IMR-90 (cell line): ENCODE results near the gene KDM3B. TPM values are rescaled to one million over a fixed set of nuclear protein-coding genes. Genes with fewer than 3 reads are reported as not detected.

ENCODE experiments used
- ATAC-seq: fragments of 200-7000 bp; cut with Tn5 transposase; 2 replicates; pipeline ENCODE4 v1.9.1; 2020; ENCODE audit warnings: low read depth, mild to moderate bottlenecking, moderate library complexity
- BruUV-seq: library from RNA; stranded (reverse); fragments of 400-500 nt; replicated peaks from 2 replicates; lab custom pipeline; 2021; lab: Mats Ljungman, UMichigan
- CTCF ChIA-PET: fragments of 300-600 bp; formaldehyde crosslinking; extraction: SDS; loops from one replicate; lab custom pipeline; 2021; ENCODE audit warnings: antibody characterized with exemption; lab: Yijun Ruan, JAX
- POLR2A ChIA-PET: fragments of 300-600 bp; sonication (Branson Sonifier 250); formaldehyde crosslinking; loops from one replicate; lab custom pipeline; 2022; ENCODE audit warnings: antibody characterized with exemption; ENCODE audit not compliant: unreplicated experiment; lab: Charles Lee
- DNase-seq: peaks from one replicate; pipeline ENCODE4 v3.0.0; 2013
- H2AFZ ChIP-seq: replicated peaks from 2 replicates; pipeline ENCODE3; 2013; ENCODE audit warnings: low read length, mild to moderate bottlenecking; ENCODE audit not compliant: poor library complexity
- H2AK5ac ChIP-seq: 2 replicates; pipeline ENCODE4 v1.6.1; 2013; ENCODE audit warnings: low read depth, low read length, inconsistent platforms
- H2AK9ac ChIP-seq: replicated peaks from 2 replicates; pipeline ENCODE3; 2013; ENCODE audit warnings: mild to moderate bottlenecking, low read depth, low read length, moderate library complexity; ENCODE audit not compliant: poor library complexity
- H2BK120ac ChIP-seq: 2 replicates; pipeline ENCODE4 v1.6.1; 2013; ENCODE audit warnings: low read depth, low read length, inconsistent platforms
- H2BK15ac ChIP-seq: 3 replicates; pipeline ENCODE4 v1.6.1; 2013; ENCODE audit warnings: low read depth, low read length, inconsistent platforms
- H2BK20ac ChIP-seq: 2 replicates; pipeline ENCODE4 v1.6.1; 2013; ENCODE audit warnings: low read depth, mild to moderate bottlenecking, inconsistent platforms, low read length, moderate library complexity
- H2BK5ac ChIP-seq: 2 replicates; pipeline ENCODE4 v1.6.1; 2013; ENCODE audit warnings: mild to moderate bottlenecking, low read depth, low read length, inconsistent platforms; ENCODE audit not compliant: poor library complexity, severe bottlenecking
- H3K14ac ChIP-seq: replicated peaks from 2 replicates; pipeline ENCODE4 v1.6.1; 2013; ENCODE audit warnings: low read depth, low read length, inconsistent platforms
- H3K18ac ChIP-seq: 2 replicates; pipeline ENCODE4 v1.6.1; 2013; ENCODE audit warnings: low read depth, low read length, control low read depth
- H3K23ac ChIP-seq: 2 replicates; pipeline ENCODE4 v1.6.1; 2013; ENCODE audit warnings: low read depth, low read length, inconsistent platforms
- H3K27ac ChIP-seq: 2 replicates; pipeline ENCODE4 v1.5.1; 2013; ENCODE audit warnings: mild to moderate bottlenecking, control low read depth, low read length; ENCODE audit not compliant: insufficient read depth
- H3K27me3 ChIP-seq: 2 replicates; pipeline ENCODE4 v1.6.1; 2013; ENCODE audit warnings: low read length; ENCODE audit not compliant: control insufficient read depth, insufficient read depth
- H3K36me3 ChIP-seq: 2 replicates; pipeline ENCODE4 v1.6.1; 2013; ENCODE audit warnings: low read length, mixed read lengths; ENCODE audit not compliant: control insufficient read depth, insufficient read depth
- H3K4ac ChIP-seq: 2 replicates; pipeline ENCODE4 v1.6.1; 2013; ENCODE audit warnings: low read depth, low read length, inconsistent platforms
- H3K4me1 ChIP-seq: 2 replicates; pipeline ENCODE4 v1.6.1; 2013; ENCODE audit warnings: low read length, mixed read lengths; ENCODE audit not compliant: control insufficient read depth, insufficient read depth
- H3K4me2 ChIP-seq: 2 replicates; pipeline ENCODE4 v1.6.1; 2013; ENCODE audit warnings: low read depth, mild to moderate bottlenecking, control low read depth, low read length, moderate library complexity
- H3K4me3 ChIP-seq: 2 replicates; pipeline ENCODE4 v1.5.1; 2013; ENCODE audit warnings: low read depth, mild to moderate bottlenecking, control low read depth, low read length, moderate library complexity; ENCODE audit not compliant: insufficient read depth
- H3K56ac ChIP-seq: 2 replicates; pipeline ENCODE4 v1.6.1; 2013; ENCODE audit warnings: low read length, inconsistent platforms; ENCODE audit not compliant: insufficient read depth; ENCODE audit errors: extremely low read depth
- H3K79me1 ChIP-seq, 2 experiments: 2 replicates each; pipeline ENCODE4 v1.6.1; 2013; ENCODE audit warnings: low read length in 2 of 2, inconsistent platforms in 1 of 2, low read depth in 1 of 2
- H3K9ac ChIP-seq: 2 replicates; pipeline ENCODE4 v1.6.1; 2013; ENCODE audit warnings: low read depth, low read length, control low read depth
- H3K9me1 ChIP-seq: 2 replicates; pipeline ENCODE4 v1.6.1; 2013; ENCODE audit warnings: low read length, inconsistent platforms; ENCODE audit not compliant: insufficient read depth
- H3K9me3 ChIP-seq: 2 replicates; pipeline ENCODE4 v1.6.1; 2013; ENCODE audit warnings: low read length; ENCODE audit not compliant: control insufficient read depth, insufficient read depth
- H4K20me1 ChIP-seq: 2 replicates; pipeline ENCODE4 v1.6.1; 2013; ENCODE audit warnings: low read length, inconsistent platforms; ENCODE audit not compliant: insufficient read depth
- H4K5ac ChIP-seq: 2 replicates; pipeline ENCODE4 v1.6.1; 2013; ENCODE audit warnings: mild to moderate bottlenecking, low read depth, low read length, control low read depth
- H4K8ac ChIP-seq, 2 experiments: 2 replicates each; pipeline ENCODE4 v1.6.1; 2013; ENCODE audit warnings: low read depth in 2 of 2, low read length in 2 of 2, control low read depth in 1 of 2, inconsistent platforms in 1 of 2
- H4K91ac ChIP-seq: 2 replicates; pipeline ENCODE4 v1.6.1; 2013; ENCODE audit warnings: low read depth, low read length, inconsistent platforms; ENCODE audit not compliant: insufficient read depth
- CEBPB ChIP-seq: IDR thresholded peaks from 2 replicates; pipeline ENCODE4 v1.6.1; 2012; ENCODE audit warnings: low read depth, low read length, improper control_type of control experiment
- WGBS, 2 experiments: methylation state at CpG; one replicate each; pipeline versions ENCODE4 v1.1.5 to v1.1.7; 2013; ENCODE audit warnings: missing lambda C conversion rate in 2 of 2; ENCODE audit not compliant: insufficient read length in 1 of 2; ENCODE audit errors: extremely low coverage in 2 of 2; 5-methylcytosine and 5-hydroxymethylcytosine counted together
- dilution Hi-C: fragments of 300-500 bp; cut with HindIII; formaldehyde crosslinking; loops from one replicate; pipeline ENCODE4 v1.14.3; 2018; ENCODE audit warnings: low sequenced_read_pairs; ENCODE audit not compliant: unreplicated experiment
- in situ Hi-C: fragments of 300-500 bp; cut with MboI; formaldehyde crosslinking; loops from 3 replicates; pipeline ENCODE4 v1.14.3; 2019; ENCODE audit warnings: low sequenced_read_pairs, inconsistent platforms, mixed read lengths
- intact Hi-C: fragments of 100-400 bp; cut with micrococcal nuclease; formaldehyde crosslinking; loops from 2 replicates; pipeline ENCODE4 v1.10.0; 2022
- polyA plus RNA-seq, 3 experiments: library from polyadenylated mRNA; depleted of rRNA; stranded (reverse); fragments of >200 nt; gene quantifications; 2 replicates each; pipeline ENCODE4 v1.2.3, GENCODE V29; 2012; ENCODE audit warnings: low replicate concordance in 1 of 3
- total RNA-seq: library from RNA; depleted of rRNA; stranded (reverse); fragments of >200 nt; gene quantifications from 2 replicates; pipeline ENCODE4 v1.2.3, GENCODE V29; 2012
- TF ChIP-seq, protein P1 (sequence below): conservative IDR thresholded peaks from 2 replicates; pipeline ENCODE4 v1.5.1; 2012; ENCODE audit warnings: mild to moderate bottlenecking, low read depth, low read length, improper control_type of control experiment

The KDM3B gene
- total and polyA plus RNA-seq, 2 of the 4 experiments (the other 2 are of a cell fraction): 19.4 to 35.8 TPM

GRCh38 chr5:138354926-138355378 is 2.5 kb downstream of the KDM3B start:
- peak; percentile 19; the same call in 1 of the 2 replicates for ATAC-seq
- ChIA-PET POLR2A (no interaction called here), CTCF (interaction anchor here (0.5 kb wide), 1 partner anchor 15 kb away, joined by 3 read pairs; no protein-coding TSS in a partner anchor)
- in situ Hi-C loops (no loop called here), dilution Hi-C loops (no loop called here), intact Hi-C loops (no loop called here)
- H3K4me3 ChIP-seq: no peak overlapping the region
- peaks cover 2% of the 10 kb centered on the region; the same call in 1 of the 2 replicates for H3K4me1 ChIP-seq
- H3K36me3 ChIP-seq: peaks cover 2% of the 10 kb centered on the region
- no peaks in the 10 kb centered on the region for H3K9me1 ChIP-seq
- no peaks in the 10 kb centered on the region for H3K27me3 ChIP-seq
- TF ChIP-seq CEBPB: no peak
- TF ChIP-seq, protein P1, sequence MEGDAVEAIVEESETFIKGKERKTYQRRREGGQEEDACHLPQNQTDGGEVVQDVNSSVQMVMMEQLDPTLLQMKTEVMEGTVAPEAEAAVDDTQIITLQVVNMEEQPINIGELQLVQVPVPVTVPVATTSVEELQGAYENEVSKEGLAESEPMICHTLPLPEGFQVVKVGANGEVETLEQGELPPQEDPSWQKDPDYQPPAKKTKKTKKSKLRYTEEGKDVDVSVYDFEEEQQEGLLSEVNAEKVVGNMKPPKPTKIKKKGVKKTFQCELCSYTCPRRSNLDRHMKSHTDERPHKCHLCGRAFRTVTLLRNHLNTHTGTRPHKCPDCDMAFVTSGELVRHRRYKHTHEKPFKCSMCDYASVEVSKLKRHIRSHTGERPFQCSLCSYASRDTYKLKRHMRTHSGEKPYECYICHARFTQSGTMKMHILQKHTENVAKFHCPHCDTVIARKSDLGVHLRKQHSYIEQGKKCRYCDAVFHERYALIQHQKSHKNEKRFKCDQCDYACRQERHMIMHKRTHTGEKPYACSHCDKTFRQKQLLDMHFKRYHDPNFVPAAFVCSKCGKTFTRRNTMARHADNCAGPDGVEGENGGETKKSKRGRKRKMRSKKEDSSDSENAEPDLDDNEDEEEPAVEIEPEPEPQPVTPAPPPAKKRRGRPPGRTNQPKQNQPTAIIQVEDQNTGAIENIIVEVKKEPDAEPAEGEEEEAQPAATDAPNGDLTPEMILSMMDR: 0 out of 2 replicates have a peak, but pooled peaks have one; percentile 2
- BruUV-seq: no TSS peak
- no peak overlapping the region for H3K9ac ChIP-seq
- H3K4ac ChIP-seq: no peak overlapping the region
- H3K56ac ChIP-seq: no peak overlapping the region
- DNase-seq: peak; percentile 77
- H4K8ac ChIP-seq: no peak overlapping the region
- H2BK20ac ChIP-seq: no peak overlapping the region
- H2AFZ ChIP-seq: no peak overlapping the region
- H3K79me1 ChIP-seq: peaks cover 6 to 30% of the 10 kb centered on the region in 2 experiments; a peak in 3 of 4 replicates
- no CpG with 5 or more reads among the region's 6 CpGs for WGBS, 2 experiments
- no peak overlapping the region for H4K91ac ChIP-seq
- H4K5ac ChIP-seq: no peak overlapping the region
- H2BK120ac ChIP-seq: no peak overlapping the region
- H3K18ac ChIP-seq: no peak overlapping the region
- no peak overlapping the region for H2BK5ac ChIP-seq
- H3K14ac ChIP-seq: no peak overlapping the region
- no peak overlapping the region for H2AK9ac ChIP-seq
- H3K23ac ChIP-seq: no peak overlapping the region
- peaks cover 44% of the 10 kb centered on the region for H4K20me1 ChIP-seq
- H3K4me2 ChIP-seq: peak overlapping the region; percentile 89; the same call in 1 of the 2 replicates
- H3K27ac ChIP-seq: no peak overlapping the region
- H2BK15ac ChIP-seq: no peak overlapping the region
- H3K9me3 ChIP-seq: peaks cover 4% of the 10 kb centered on the region
- no peak overlapping the region for H2AK5ac ChIP-seq
